ENCODE measurements around the gene COL25A1.
"Not testable (repeated sequence)": the region's sequence is repeated elsewhere in the genome, so short reads cannot be mapped to it uniquely, and the experiment has no call there.

Gene COL25A1

GRCh38 chr4:109149836-109150235 is 152.6 kb downstream of the COL25A1 start:
- no peak for TF ChIP-seq CTCF (IDR thresholded peaks at IDR 0.05; ENCODE audit: low read depth, low read length, missing control alignments)
- H3K4me3 ChIP-seq (replicated peaks; ENCODE audit: low read depth, low read length): no peak overlapping the region
- DNase-seq (ENCODE audit: extremely low read depth, low read depth): no peak

- DNase-seq (ENCODE audit: extremely low read depth, low read depth): no peak
- no peak for TF ChIP-seq CTCF (IDR thresholded peaks at IDR 0.05; ENCODE audit: low read depth, low read length, missing control alignments)
- H3K4me3 ChIP-seq (replicated peaks; ENCODE audit: low read depth, low read length): no peak overlapping the region
These were observed 153.8 kb downstream of the COL25A1 start for GRCh38 chr4:109148577-109149075.

- no peak for TF ChIP-seq CTCF (IDR thresholded peaks at IDR 0.05; ENCODE audit: low read depth, low read length, missing control alignments)
- H3K4me3 ChIP-seq (replicated peaks; ENCODE audit: low read depth, low read length): no peak overlapping the region
- no peak for DNase-seq (ENCODE audit: extremely low read depth, low read depth)
These were observed 155.3 kb downstream of the COL25A1 start for GRCh38 chr4:109147135-109147534.

GRCh38 chr4:109146499-109146898 is 156.0 kb downstream of the COL25A1 start:
- TF ChIP-seq CTCF (IDR thresholded peaks at IDR 0.05; ENCODE audit: low read depth, low read length, missing control alignments): no peak
- DNase-seq (ENCODE audit: extremely low read depth, low read depth): no peak

GRCh38 chr4:109138125-109138524 is 164.3 kb downstream of the COL25A1 start:
- DNase-seq (ENCODE audit: extremely low read depth, low read depth); H3K4me3 ChIP-seq (replicated peaks; ENCODE audit: low read depth, low read length): not testable (repeated sequence)

More at GRCh38 chr4:109146499-109146898, 156.0 kb downstream of the COL25A1 start:
- no peak overlapping the region for H3K4me3 ChIP-seq (replicated peaks; ENCODE audit: low read depth, low read length)

GRCh38 chr4:109134921-109135320 is 167.5 kb downstream of the COL25A1 start:
- no peak for TF ChIP-seq CTCF (IDR thresholded peaks at IDR 0.05; ENCODE audit: low read depth, low read length, missing control alignments)
- H3K4me3 ChIP-seq (replicated peaks; ENCODE audit: low read depth, low read length): no peak overlapping the region

GRCh38 chr4:109134268-109134667 is 168.2 kb downstream of the COL25A1 start:
- DNase-seq (ENCODE audit: extremely low read depth, low read depth): no peak
- H3K4me3 ChIP-seq (replicated peaks; ENCODE audit: low read depth, low read length): no peak overlapping the region
- no peak for TF ChIP-seq CTCF (IDR thresholded peaks at IDR 0.05; ENCODE audit: low read depth, low read length, missing control alignments)

More at GRCh38 chr4:109134921-109135320, 167.5 kb downstream of the COL25A1 start:
- no peak for DNase-seq (ENCODE audit: extremely low read depth, low read depth)

All from HFF-Myc (cell line).